Activated T-cell treated with anti-CD3 and anti-CD28 coated beads, Interleukin-2, amount 50 U/mL, for 4 hours (primary cell): ENCODE results near the gene DAGLA. TPM values are rescaled to one million over a fixed set of nuclear protein-coding genes. Genes with fewer than 3 reads are reported as not detected.

Source experiments
- ATAC-seq, 2 donors: fragments of 200-7000 bp; cut with Tn5 transposase; one replicate each; pipeline ENCODE4 v1.10.0; 2021
- DNase-seq: peaks from one replicate; pipeline ENCODE4 v3.0.0-alpha.2; 2020
- H3K27me3 Mint-ChIP-seq: one replicate; pipeline ENCODE4 v1.8.0; 2021; ENCODE audit warnings: low read depth, mixed read lengths
- H3K36me3 Mint-ChIP-seq: one replicate; pipeline ENCODE4 v1.8.0; 2022; ENCODE audit warnings: mixed read lengths; ENCODE audit not compliant: insufficient read depth
- H3K4me1 Mint-ChIP-seq: one replicate; pipeline ENCODE4 v1.8.0; 2021; ENCODE audit warnings: low read depth, mixed read lengths
- H3K4me3 Mint-ChIP-seq: one replicate; pipeline ENCODE4 v1.8.0; 2021; ENCODE audit warnings: mild to moderate bottlenecking, moderate library complexity, mixed read lengths
- H3K9me3 Mint-ChIP-seq: one replicate; pipeline ENCODE4 v1.8.0; 2021; ENCODE audit warnings: mixed read lengths
- total RNA-seq, 3 donors: library from RNA; stranded (reverse); gene quantifications; one replicate each; pipeline ENCODE4 v1.2.1, GENCODE V29; 2021

DAGLA gene
- total RNA-seq, 3 donors from 2014 or later = 0.20 to 0.35 (median 0.21) TPM

- ATAC-seq (peak in 1 of 2 donors; percentile 22), DNase-seq (no peak)
- Mint-ChIP-seq H3K4me3 (no peak overlapping the region), H3K4me1 (peaks cover 12% of the 10 kb centered on the region), H3K36me3 (no peaks in the 10 kb centered on the region), H3K9me3 (no peaks in the 10 kb centered on the region), H3K27me3 (no peaks in the 10 kb centered on the region)
Observed at GRCh38 chr11:61702701-61703312, 22.6 kb downstream of the DAGLA start.

GRCh38 chr11:61704838-61705237, 24.6 kb downstream of the DAGLA start:
- DNase-seq = no peak
- peaks cover 3% of the 10 kb centered on the region for H3K4me1 Mint-ChIP-seq
- ATAC-seq = no peak
- H3K27me3 Mint-ChIP-seq = no peaks in the 10 kb centered on the region
- H3K4me3 Mint-ChIP-seq = no peak overlapping the region
- no peaks in the 10 kb centered on the region for H3K36me3 Mint-ChIP-seq
- no peaks in the 10 kb centered on the region for H3K9me3 Mint-ChIP-seq

GRCh38 chr11:61706452-61707400, 26.5 kb downstream of the DAGLA start:
- no peak for ATAC-seq
- no peak for DNase-seq
- Mint-ChIP-seq H3K4me1 (peaks cover 3% of the 10 kb centered on the region), H3K9me3 (no peaks in the 10 kb centered on the region), H3K4me3 (no peak overlapping the region), H3K27me3 (no peaks in the 10 kb centered on the region), H3K36me3 (no peaks in the 10 kb centered on the region)

- Mint-ChIP-seq H3K4me3 (no peak overlapping the region), H3K4me1 (peaks cover 3% of the 10 kb centered on the region), H3K9me3 (no peaks in the 10 kb centered on the region), H3K36me3 (no peaks in the 10 kb centered on the region), H3K27me3 (no peaks in the 10 kb centered on the region)
- DNase-seq = no peak
- no peak for ATAC-seq
Observed at GRCh38 chr11:61707574-61707973, 27.4 kb downstream of the DAGLA start.

GRCh38 chr11:61709110-61709509, 28.9 kb downstream of the DAGLA start:
- Mint-ChIP-seq H3K36me3 (no peaks in the 10 kb centered on the region), H3K4me1 (no peaks in the 10 kb centered on the region), H3K27me3 (no peaks in the 10 kb centered on the region), H3K9me3 (no peaks in the 10 kb centered on the region), H3K4me3 (no peak overlapping the region)
- DNase-seq (no peak), ATAC-seq (no peak)

GRCh38 chr11:61709572-61709971, 29.4 kb downstream of the DAGLA start:
- Mint-ChIP-seq H3K27me3 (no peaks in the 10 kb centered on the region), H3K4me1 (no peaks in the 10 kb centered on the region), H3K9me3 (no peaks in the 10 kb centered on the region), H3K4me3 (no peak overlapping the region), H3K36me3 (no peaks in the 10 kb centered on the region)
- DNase-seq (no peak), ATAC-seq (no peak)

GRCh38 chr11:61710019-61710418, 29.8 kb downstream of the DAGLA start:
- Mint-ChIP-seq H3K9me3 (no peaks in the 10 kb centered on the region), H3K36me3 (no peaks in the 10 kb centered on the region), H3K4me3 (no peak overlapping the region), H3K27me3 (no peaks in the 10 kb centered on the region), H3K4me1 (no peaks in the 10 kb centered on the region)
- DNase-seq (no peak), ATAC-seq (no peak)

- H3K4me3 Mint-ChIP-seq = no peak overlapping the region
- H3K27me3 Mint-ChIP-seq = no peaks in the 10 kb centered on the region
- no peaks in the 10 kb centered on the region for H3K4me1 Mint-ChIP-seq
- DNase-seq (no peak), ATAC-seq (no peak)
- H3K36me3 Mint-ChIP-seq = no peaks in the 10 kb centered on the region
- H3K9me3 Mint-ChIP-seq = no peaks in the 10 kb centered on the region
Observed at GRCh38 chr11:61711037-61711436, 30.8 kb downstream of the DAGLA start.

GRCh38 chr11:61711498-61711897, 31.3 kb downstream of the DAGLA start:
- no peak overlapping the region for H3K4me3 Mint-ChIP-seq
- H3K9me3 Mint-ChIP-seq = no peaks in the 10 kb centered on the region
- no peaks in the 10 kb centered on the region for H3K4me1 Mint-ChIP-seq
- no peak for DNase-seq
- ATAC-seq = no peak
- H3K36me3 Mint-ChIP-seq = no peaks in the 10 kb centered on the region
- H3K27me3 Mint-ChIP-seq = no peaks in the 10 kb centered on the region

- no peaks in the 10 kb centered on the region for H3K9me3 Mint-ChIP-seq
- no peaks in the 10 kb centered on the region for H3K4me1 Mint-ChIP-seq
- no peak overlapping the region for H3K4me3 Mint-ChIP-seq
- DNase-seq = no peak
- H3K27me3 Mint-ChIP-seq = no peaks in the 10 kb centered on the region
- no peak for ATAC-seq
- H3K36me3 Mint-ChIP-seq = no peaks in the 10 kb centered on the region
Observed at GRCh38 chr11:61712314-61712713, 32.1 kb downstream of the DAGLA start.

- ATAC-seq (no peak), DNase-seq (no peak)
- Mint-ChIP-seq H3K36me3 (no peaks in the 10 kb centered on the region), H3K27me3 (no peaks in the 10 kb centered on the region), H3K9me3 (no peaks in the 10 kb centered on the region), H3K4me1 (no peaks in the 10 kb centered on the region), H3K4me3 (no peak overlapping the region)
Observed at GRCh38 chr11:61712846-61713245, 32.7 kb downstream of the DAGLA start.

- H3K36me3 Mint-ChIP-seq = no peaks in the 10 kb centered on the region
- H3K27me3 Mint-ChIP-seq = no peaks in the 10 kb centered on the region
- ATAC-seq (no peak), DNase-seq (no peak)
- H3K9me3 Mint-ChIP-seq = no peaks in the 10 kb centered on the region
- no peak overlapping the region for H3K4me3 Mint-ChIP-seq
- no peaks in the 10 kb centered on the region for H3K4me1 Mint-ChIP-seq
Observed at GRCh38 chr11:61713464-61713863, 33.3 kb downstream of the DAGLA start.

GRCh38 chr11:61713906-61714305, 33.7 kb downstream of the DAGLA start:
- ATAC-seq = no peak
- Mint-ChIP-seq H3K4me3 (no peak overlapping the region), H3K27me3 (no peaks in the 10 kb centered on the region), H3K9me3 (no peaks in the 10 kb centered on the region), H3K36me3 (no peaks in the 10 kb centered on the region), H3K4me1 (no peaks in the 10 kb centered on the region)
- DNase-seq = no peak

- DNase-seq (no peak), ATAC-seq (no peak)
- Mint-ChIP-seq H3K4me3 (no peak overlapping the region), H3K9me3 (no peaks in the 10 kb centered on the region), H3K27me3 (no peaks in the 10 kb centered on the region), H3K4me1 (no peaks in the 10 kb centered on the region), H3K36me3 (no peaks in the 10 kb centered on the region)
Observed at GRCh38 chr11:61714316-61714715, 34.1 kb downstream of the DAGLA start.

GRCh38 chr11:61714916-61715315, 34.7 kb downstream of the DAGLA start:
- H3K9me3 Mint-ChIP-seq = no peaks in the 10 kb centered on the region
- H3K36me3 Mint-ChIP-seq = no peaks in the 10 kb centered on the region
- no peaks in the 10 kb centered on the region for H3K4me1 Mint-ChIP-seq
- H3K27me3 Mint-ChIP-seq = no peaks in the 10 kb centered on the region
- ATAC-seq (no peak), DNase-seq (no peak)
- H3K4me3 Mint-ChIP-seq = no peak overlapping the region
